ENCODE data around the gene PCDHGB5.

GRCh38 chr5:141440341-141440740 lies 42.6 kb downstream of the PCDHGB5 start:
- no peak for TF ChIP-seq MYC (IDR thresholded peaks at IDR 0.05; ENCODE audit: low read depth, low read length)
- no peak for TF ChIP-seq POLR2A (IDR thresholded peaks at IDR 0.05; ENCODE audit: extremely low read depth, insufficient read length)
- TF ChIP-seq CTCF (IDR thresholded peaks at IDR 0.05; ENCODE audit: low read depth, low read length) = no peak

Measured in NB4 (cell line).